Measurements from ENCODE around the gene IL17C. TPM values are rescaled to one million over a fixed set of nuclear protein-coding genes. Genes with fewer than 3 reads are reported as not detected.

IL17C gene, protein sequence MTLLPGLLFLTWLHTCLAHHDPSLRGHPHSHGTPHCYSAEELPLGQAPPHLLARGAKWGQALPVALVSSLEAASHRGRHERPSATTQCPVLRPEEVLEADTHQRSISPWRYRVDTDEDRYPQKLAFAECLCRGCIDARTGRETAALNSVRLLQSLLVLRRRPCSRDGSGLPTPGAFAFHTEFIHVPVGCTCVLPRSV
- total RNA-seq (not detected), polyA plus RNA-seq (not detected)
- long read RNA-seq, donor 1: 0 reads
- long read RNA-seq, donor 2: 0 reads
- long read RNA-seq, donor 3: 0 reads

GRCh38 chr16:88638323-88639230, at the start of gene IL17C:
Gene IL17C (plus strand): TSS chr16:88638572. CDS start chr16:88638642, 70 bp downstream.
- Histone ChIP-seq H3K4me1 (peaks cover 0 to 31% (median 13%) of the 10 kb centered on the region in 12 donors), H3K4me3 (no peak within 1 kb of the TSS), H3K9me3 (no peaks in the 10 kb centered on the region), H3K27me3 (peaks cover 16 to 62% (median 30%) of the 10 kb centered on the region in 9 donors), H3K36me3 (peaks cover 0 to 10% (median 0%) of the 10 kb centered on the region in 9 donors), H3K27ac (no peak within 1 kb of the TSS)
- TF ChIP-seq POLR2A (IDR thresholded peaks at IDR 0.05): no peak
- DNase-seq (no peak), ATAC-seq (no peak)
- WGBS, 4 donors: 48 to 63% (median 56%) methylated on average over 14 to 27 of the region's 27 CpGs
- intact Hi-C loops (cut with DNase I): no loop called here

DNA sequence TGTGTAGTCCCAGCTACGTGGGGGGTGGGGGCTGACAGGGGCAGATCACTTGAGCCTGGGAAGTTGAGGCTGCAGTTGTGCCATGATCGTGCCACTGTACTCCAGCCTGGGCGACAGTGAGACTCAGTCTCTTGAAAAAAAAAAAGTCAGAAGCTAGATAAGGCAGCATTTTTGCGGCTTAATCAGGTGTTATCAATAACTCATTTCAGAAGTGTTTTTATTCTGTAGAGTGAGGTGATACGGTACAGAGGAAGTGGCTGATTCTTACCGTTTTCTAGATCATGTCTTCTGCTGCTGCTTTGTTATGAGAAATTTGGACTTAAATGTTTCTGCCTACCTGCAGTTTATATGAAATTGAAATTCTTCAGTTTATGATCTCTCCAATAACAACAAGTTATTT, 49.6 kb upstream of the IL17C start:
- DNase-seq: no peak
- H3K9me3 ChIP-seq: no peaks in the 10 kb centered on the region
- 84 to 87% (median 85%) methylated on average over 6 of the region's 6 CpGs for WGBS, 4 donors
- no peak overlapping the region for H3K4me3 ChIP-seq
- no peak for ATAC-seq
- peaks cover 0 to 64% (median 50%) of the 10 kb centered on the region in 9 donors for H3K36me3 ChIP-seq
- TF ChIP-seq, protein P1, sequence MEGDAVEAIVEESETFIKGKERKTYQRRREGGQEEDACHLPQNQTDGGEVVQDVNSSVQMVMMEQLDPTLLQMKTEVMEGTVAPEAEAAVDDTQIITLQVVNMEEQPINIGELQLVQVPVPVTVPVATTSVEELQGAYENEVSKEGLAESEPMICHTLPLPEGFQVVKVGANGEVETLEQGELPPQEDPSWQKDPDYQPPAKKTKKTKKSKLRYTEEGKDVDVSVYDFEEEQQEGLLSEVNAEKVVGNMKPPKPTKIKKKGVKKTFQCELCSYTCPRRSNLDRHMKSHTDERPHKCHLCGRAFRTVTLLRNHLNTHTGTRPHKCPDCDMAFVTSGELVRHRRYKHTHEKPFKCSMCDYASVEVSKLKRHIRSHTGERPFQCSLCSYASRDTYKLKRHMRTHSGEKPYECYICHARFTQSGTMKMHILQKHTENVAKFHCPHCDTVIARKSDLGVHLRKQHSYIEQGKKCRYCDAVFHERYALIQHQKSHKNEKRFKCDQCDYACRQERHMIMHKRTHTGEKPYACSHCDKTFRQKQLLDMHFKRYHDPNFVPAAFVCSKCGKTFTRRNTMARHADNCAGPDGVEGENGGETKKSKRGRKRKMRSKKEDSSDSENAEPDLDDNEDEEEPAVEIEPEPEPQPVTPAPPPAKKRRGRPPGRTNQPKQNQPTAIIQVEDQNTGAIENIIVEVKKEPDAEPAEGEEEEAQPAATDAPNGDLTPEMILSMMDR (IDR thresholded peaks at IDR 0.05): no peak
- TF ChIP-seq POLR2A (IDR thresholded peaks at IDR 0.05): no peak
- intact Hi-C loops (cut with DNase I): no loop called here
- peaks cover 0 to 21% (median 1%) of the 10 kb centered on the region in 12 donors for H3K4me1 ChIP-seq
- H3K27ac ChIP-seq: no peak overlapping the region
- no peaks in the 10 kb centered on the region for H3K27me3 ChIP-seq

DNA sequence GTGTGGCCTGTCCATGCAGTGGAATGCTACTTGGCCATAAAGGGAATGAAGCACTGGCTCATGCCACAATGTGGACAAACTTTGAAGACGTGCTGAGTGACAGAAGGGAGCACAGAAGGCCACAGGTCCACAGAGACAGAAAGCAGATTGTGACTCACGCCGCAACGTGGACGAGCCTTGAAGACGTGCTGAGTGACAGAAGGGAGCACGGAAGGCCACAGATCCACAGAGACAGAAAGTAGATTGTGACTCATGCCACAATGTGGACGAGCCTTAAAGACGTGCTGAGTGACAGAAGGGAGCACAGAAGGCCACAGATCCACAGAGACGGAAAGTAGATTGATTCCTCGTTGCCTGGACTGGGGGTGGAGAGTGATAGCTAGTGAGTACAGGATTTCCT, 48.9 kb upstream of the IL17C start:
- no peak for TF ChIP-seq POLR2A (IDR thresholded peaks at IDR 0.05)
- TF ChIP-seq, protein P1 (IDR thresholded peaks at IDR 0.05): no peak
- H3K4me3 ChIP-seq: no peak overlapping the region
- peaks cover 0 to 68% (median 49%) of the 10 kb centered on the region in 9 donors for H3K36me3 ChIP-seq
- DNase-seq (no peak), ATAC-seq (no peak)
- H3K27ac ChIP-seq: no peak overlapping the region
- peaks cover 0 to 27% (median 6%) of the 10 kb centered on the region in 12 donors for H3K4me1 ChIP-seq
- intact Hi-C loops (cut with DNase I): no loop called here
- WGBS, 4 donors: 80 to 83% (median 82%) methylated on average over 11 of the region's 11 CpGs
- no peaks in the 10 kb centered on the region for H3K9me3 ChIP-seq
- H3K27me3 ChIP-seq: no peaks in the 10 kb centered on the region

GRCh38 chr16:88591577-88592021, 46.8 kb upstream of the IL17C start:
- WGBS, 4 donors: 78 to 86% (median 81%) methylated on average over 10 of the region's 10 CpGs
- no peaks in the 10 kb centered on the region for H3K9me3 ChIP-seq
- peak overlapping the region in 1 of 12 donors; percentile 60 for H3K27ac ChIP-seq

More at GRCh38 chr16:88591577-88592021, 46.8 kb upstream of the IL17C start:
- H3K27me3 ChIP-seq: no peaks in the 10 kb centered on the region
- ATAC-seq: peak in 3 of 4 donors; percentile 27 to 71 (median 46)
- peaks cover 0 to 61% (median 44%) of the 10 kb centered on the region in 9 donors for H3K36me3 ChIP-seq
- peak in 4 of 5 donors; percentile 24 to 66 (median 49) for DNase-seq
- intact Hi-C loops (cut with DNase I): loop anchor here in 3 of 10 donors (5.0 to 10.0 kb wide), 2 partner anchors 106 to 113 kb away; partner anchors contain the start of genes CTU2 (in 2 of the 3) and RNF166 (in 2 of the 3)
- H3K4me1 ChIP-seq: peaks cover 0 to 41% (median 17%) of the 10 kb centered on the region in 12 donors
- H3K4me3 ChIP-seq: no peak overlapping the region
- no peak for TF ChIP-seq POLR2A (IDR thresholded peaks at IDR 0.05)
- TF ChIP-seq, protein P1 (IDR thresholded peaks at IDR 0.05): no peak
